ENCODE data around the gene CCDC191.

GRCh38 chr3:113977822-113978221 lies 78.5 kb downstream of the CCDC191 start:
- TF ChIP-seq RAD21 (IDR thresholded peaks at IDR 0.05; ENCODE audit: low read depth) (no peak), CEBPB (IDR thresholded peaks at IDR 0.05) (no peak), MAX (IDR thresholded peaks at IDR 0.05) (no peak), REST (IDR thresholded peaks at IDR 0.05; ENCODE audit: low read depth) (no peak), EP300 (IDR thresholded peaks at IDR 0.05; ENCODE audit: borderline replicate concordance) (no peak), TAF1 (IDR thresholded peaks at IDR 0.05; ENCODE audit: low read depth) (no peak), YY1 (IDR thresholded peaks at IDR 0.05; ENCODE audit: low read depth) (no peak)

Data from Ishikawa (cell line).